Gastrocnemius medialis (tissue), 4 donors: Measurements from ENCODE around the gene SHISAL2A.
"Not testable (repeated sequence)": the region's sequence is repeated elsewhere in the genome, so short reads cannot be mapped to it uniquely, and the experiment has no call there.

Experiments used
- POLR2A ChIP-seq, 2 donors: fragments of 450-650 bp; IDR thresholded peaks; one replicate each; pipeline ENCODE4 v1.6.1; 2017; ENCODE audit warnings: antibody characterized with exemption in 2 of 2, mild to moderate bottlenecking in 2 of 2, moderate library complexity in 2 of 2
- TF ChIP-seq, protein P1 (sequence below), 5 experiments: fragments of 450-650 bp in 3 of 5; fragments of 200-600 bp in 2 of 5; sonication (generic) in 2 of 5; IDR thresholded peaks in 4 of 5; conservative IDR thresholded peaks in 1 of 5; 1 replicate in 4 of 5; 2 replicates in 1 of 5; pipeline ENCODE4 v1.5.1; 2016 to 2019; ENCODE audit warnings: antibody characterized with exemption in 5 of 5, mild to moderate bottlenecking in 3 of 5, moderate library complexity in 3 of 5

DNA sequence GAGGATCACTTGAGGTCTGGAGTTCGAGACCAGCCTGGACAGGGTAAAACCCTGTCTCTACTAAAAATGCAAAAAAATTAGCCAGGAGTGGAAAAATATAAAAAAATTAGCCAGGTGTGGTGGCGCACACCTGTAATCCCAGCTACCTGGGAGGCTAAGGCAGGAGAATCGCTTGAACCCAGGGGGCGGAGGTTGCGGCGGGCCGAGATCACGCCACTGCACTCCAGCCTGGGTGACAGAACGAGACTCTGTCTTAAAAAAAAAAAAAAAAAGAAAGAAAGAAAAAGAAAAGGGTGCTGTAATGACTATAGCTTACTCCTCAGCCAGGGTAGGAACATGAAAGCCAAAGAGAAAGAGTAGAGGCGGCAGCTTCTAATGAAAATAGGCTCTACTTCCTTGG lies 60.4 kb downstream of the SHISAL2A start:
- TF ChIP-seq, protein P1, sequence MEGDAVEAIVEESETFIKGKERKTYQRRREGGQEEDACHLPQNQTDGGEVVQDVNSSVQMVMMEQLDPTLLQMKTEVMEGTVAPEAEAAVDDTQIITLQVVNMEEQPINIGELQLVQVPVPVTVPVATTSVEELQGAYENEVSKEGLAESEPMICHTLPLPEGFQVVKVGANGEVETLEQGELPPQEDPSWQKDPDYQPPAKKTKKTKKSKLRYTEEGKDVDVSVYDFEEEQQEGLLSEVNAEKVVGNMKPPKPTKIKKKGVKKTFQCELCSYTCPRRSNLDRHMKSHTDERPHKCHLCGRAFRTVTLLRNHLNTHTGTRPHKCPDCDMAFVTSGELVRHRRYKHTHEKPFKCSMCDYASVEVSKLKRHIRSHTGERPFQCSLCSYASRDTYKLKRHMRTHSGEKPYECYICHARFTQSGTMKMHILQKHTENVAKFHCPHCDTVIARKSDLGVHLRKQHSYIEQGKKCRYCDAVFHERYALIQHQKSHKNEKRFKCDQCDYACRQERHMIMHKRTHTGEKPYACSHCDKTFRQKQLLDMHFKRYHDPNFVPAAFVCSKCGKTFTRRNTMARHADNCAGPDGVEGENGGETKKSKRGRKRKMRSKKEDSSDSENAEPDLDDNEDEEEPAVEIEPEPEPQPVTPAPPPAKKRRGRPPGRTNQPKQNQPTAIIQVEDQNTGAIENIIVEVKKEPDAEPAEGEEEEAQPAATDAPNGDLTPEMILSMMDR (IDR thresholded peaks at IDR 0.05 in 4 of 5, conservative IDR thresholded peaks at IDR 0.05 in 1 of 5), result not testable (repeated sequence)
- TF ChIP-seq POLR2A (IDR thresholded peaks at IDR 0.05), result not testable (repeated sequence)
